ENCODE data around the gene PDIA6. TPM values are rescaled to one million over a fixed set of nuclear protein-coding genes. Genes with fewer than 3 reads are reported as not detected.

PDIA6 gene
- total and polyA plus RNA-seq, 9 of the 15 experiments (the other 6 are each of a cell fraction or from before 2014, with no cell fraction given) = 166 to 268 (median 229) TPM

DNA sequence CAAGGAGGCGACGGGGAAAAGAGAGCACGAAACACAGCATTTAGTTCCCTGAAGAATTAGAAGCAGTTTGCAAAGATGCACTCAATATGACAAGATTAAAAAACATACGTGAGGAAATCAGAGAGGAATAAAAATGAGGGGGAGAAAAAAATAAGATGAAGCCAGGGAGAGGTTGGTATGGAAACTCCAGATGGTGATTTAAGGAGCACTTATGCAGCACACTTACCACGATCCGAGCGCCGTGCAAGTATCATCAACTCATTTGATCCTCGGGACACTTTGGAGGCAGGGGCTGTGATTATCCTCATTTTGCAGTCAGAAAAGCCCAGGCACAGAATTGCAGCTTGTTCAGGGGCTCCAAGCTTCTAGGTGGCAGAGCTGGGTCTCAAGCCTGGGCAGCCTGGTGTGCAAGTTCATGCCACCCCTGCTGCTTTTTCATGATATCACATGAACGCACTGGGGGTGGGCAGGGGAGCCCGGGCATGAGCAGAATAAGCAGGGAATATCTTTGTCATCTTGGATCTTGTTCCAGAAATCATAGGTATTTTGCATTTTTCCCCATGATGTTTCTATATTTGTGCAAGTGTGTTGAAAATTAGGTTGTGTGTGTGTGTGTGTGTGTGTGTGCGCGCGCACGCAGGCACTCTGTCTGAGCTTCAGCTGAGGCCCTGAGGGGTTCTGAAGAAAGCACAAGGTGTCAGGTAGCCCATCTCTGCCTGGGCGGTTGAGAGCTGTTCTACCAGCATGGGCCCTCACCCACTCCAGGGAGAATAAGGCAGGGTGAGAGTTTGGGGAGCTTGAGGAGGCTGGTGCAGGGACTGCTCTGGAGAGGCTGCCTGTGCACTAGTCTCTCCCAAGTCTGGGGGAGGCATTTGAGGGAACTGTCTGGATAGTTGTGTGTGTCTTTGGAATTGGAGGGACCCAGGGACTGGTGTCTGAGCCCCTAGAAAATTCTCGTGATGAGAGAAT is 25.0 kb upstream of the PDIA6 start (continued):
- TF ChIP-seq KLF6 (CRISPR knock-in tag; IDR thresholded peaks at IDR 0.05; ENCODE audit: borderline replicate concordance) = no peak

DNA sequence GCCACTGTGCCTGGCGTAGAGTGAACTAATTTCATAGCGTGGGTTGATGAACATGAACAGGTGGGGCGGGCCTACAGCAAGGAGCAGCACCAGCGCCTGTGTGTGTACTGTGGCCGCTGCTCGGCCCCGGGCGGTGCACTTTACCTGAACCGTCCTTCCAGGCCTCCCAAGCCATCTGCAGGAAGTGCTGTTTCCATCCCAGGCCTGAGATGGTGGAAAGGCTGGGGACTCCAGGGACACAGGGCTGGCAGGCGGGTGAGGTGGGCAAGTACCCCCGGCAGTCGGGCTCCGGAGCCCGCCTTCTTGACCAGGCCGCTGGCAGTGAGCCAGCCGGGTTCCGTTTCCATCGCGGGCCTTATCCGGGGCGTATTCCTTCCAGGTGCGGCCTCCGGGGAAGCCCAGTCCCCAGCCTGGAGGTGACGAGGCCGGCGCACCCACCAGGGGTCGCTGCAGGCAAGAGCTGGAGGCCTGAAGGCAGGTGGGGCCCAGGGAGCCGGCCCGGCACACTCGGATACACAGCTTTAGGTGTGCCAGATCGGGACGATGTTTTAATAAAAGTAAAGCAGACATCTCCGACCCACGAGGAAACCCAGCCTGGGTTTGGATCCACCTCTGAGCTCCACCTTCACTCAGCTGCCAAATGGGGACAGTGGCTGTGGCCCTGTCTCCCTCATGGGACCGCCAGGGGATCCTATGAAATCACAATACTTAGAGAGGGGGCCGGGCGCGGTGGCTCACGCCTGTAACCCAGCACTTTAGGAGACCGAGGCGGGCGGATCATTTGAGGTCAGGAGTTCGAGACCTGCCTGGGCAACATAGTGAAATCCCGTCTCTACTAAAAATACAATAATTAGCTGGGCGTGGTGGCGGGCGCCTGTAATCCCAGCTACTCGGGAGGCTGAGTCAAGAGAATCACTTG is 22.7 kb upstream of the PDIA6 start:
- CTCF ChIA-PET (ENCODE audit: low intra/inter-chr PET ratio) = interaction anchor here (0.5 to 5.7 kb wide), 6 partner anchors 106 to 847 kb away, joined by 3 to 32 read pairs (median 4); no protein-coding TSS in a partner anchor
- Histone ChIP-seq H3K79me2 (ENCODE audit: control insufficient read depth, insufficient read depth, low read length) (no peaks in the 10 kb centered on the region), H3K9me1 (ENCODE audit: control insufficient read depth, insufficient read depth, low read length) (no peaks in the 10 kb centered on the region), H3K27me3 (ENCODE audit: control insufficient read depth in 2 of 2, insufficient read depth in 2 of 2, low read length in 2 of 2) (peaks cover 18 to 56% of the 10 kb centered on the region in 2 experiments), H3K4me2 (ENCODE audit: insufficient read depth, low read length) (no peak overlapping the region), H3K4me1 (replicated peaks in 1 of 2; ENCODE audit: control insufficient read depth in 2 of 2, insufficient read depth in 2 of 2, low read length in 2 of 2) (peaks cover 0 to 13% of the 10 kb centered on the region in 2 experiments; a peak in 3 of 5 replicates), H3K27ac (ENCODE audit: extremely low read depth, low read depth, low read length) (no peak overlapping the region), H3K4me3 (no peak overlapping the region), H3K9me3 (replicated peaks; ENCODE audit: control insufficient read depth, insufficient read depth, low read depth, low read length) (no peaks in the 10 kb centered on the region), H3K36me3 (ENCODE audit: control insufficient read depth, insufficient read depth, low read length) (no peaks in the 10 kb centered on the region), H2AFZ (ENCODE audit: low read depth, low read length) (no peak overlapping the region), H3K9ac (ENCODE audit: insufficient read depth in 1 of 2, low read depth in 2 of 2, low read length in 2 of 2) (no peak overlapping the region), H4K20me1 (replicated peaks; ENCODE audit: control insufficient read depth, insufficient read depth, low read length) (peaks cover 12% of the 10 kb centered on the region)
- FAIRE-seq = peak; percentile 71
- intact Hi-C loops (cut with micrococcal nuclease) (loop anchor here (1.0 to 10.0 kb wide), 2 partner anchors 289 to 579 kb away; no protein-coding TSS in a partner anchor), in situ Hi-C loops (cut with MboI) (loop anchor here (5.0 to 25.0 kb wide), 3 partner anchors 287 to 747 kb away; no protein-coding TSS in a partner anchor)
- BruUV-seq (replicated peaks) = no TSS peak
- POLR2A ChIA-PET = interaction anchor here (0.6 kb wide), 1 partner anchor 857 kb away, joined by 3 read pairs; no protein-coding TSS in a partner anchor
- WGBS (ENCODE audit: insufficient coverage, low coverage, missing lambda C conversion rate) = 12% methylated on average over 40 of the region's 48 CpGs
- ATAC-seq = peak; percentile 94
- peak; percentile 77 to 91 (median 84) for DNase-seq (ENCODE audit: extremely low read depth in 1 of 4, low spot score in 3 of 4)
- TF ChIP-seq KAT8 (IDR thresholded peaks at IDR 0.05; ENCODE audit: low read depth) = no peak
- TF ChIP-seq ZNF561 (CRISPR knock-in tag; conservative IDR thresholded peaks at IDR 0.05) = no peak
- no peak for TF ChIP-seq LARP7 (IDR thresholded peaks at IDR 0.05)
- TF ChIP-seq ARID2 (IDR thresholded peaks at IDR 0.05) = peak; percentile 52; the same call in 1 of the 2 replicates
- no peak for TF ChIP-seq ZC3H11A (IDR thresholded peaks at IDR 0.05; ENCODE audit: low read depth, low read length)
- TF ChIP-seq TRIM24 (IDR thresholded peaks at IDR 0.05) = no peak
- TF ChIP-seq ZNF583 (CRISPR knock-in tag; IDR thresholded peaks at IDR 0.05) = no peak
- peak; percentile 27; the same call in 1 of the 2 replicates for TF ChIP-seq BHLHE40 (IDR thresholded peaks at IDR 0.05; ENCODE audit: low read length)
- no peak for TF ChIP-seq NBN (IDR thresholded peaks at IDR 0.05; ENCODE audit: low read depth)
- TF ChIP-seq SMAD4 (CRISPR knock-in tag; conservative IDR thresholded peaks at IDR 0.05) = no peak
- TF ChIP-seq PYGO2 (tag; IDR thresholded peaks at IDR 0.05) = no peak
- TF ChIP-seq, protein P1, sequence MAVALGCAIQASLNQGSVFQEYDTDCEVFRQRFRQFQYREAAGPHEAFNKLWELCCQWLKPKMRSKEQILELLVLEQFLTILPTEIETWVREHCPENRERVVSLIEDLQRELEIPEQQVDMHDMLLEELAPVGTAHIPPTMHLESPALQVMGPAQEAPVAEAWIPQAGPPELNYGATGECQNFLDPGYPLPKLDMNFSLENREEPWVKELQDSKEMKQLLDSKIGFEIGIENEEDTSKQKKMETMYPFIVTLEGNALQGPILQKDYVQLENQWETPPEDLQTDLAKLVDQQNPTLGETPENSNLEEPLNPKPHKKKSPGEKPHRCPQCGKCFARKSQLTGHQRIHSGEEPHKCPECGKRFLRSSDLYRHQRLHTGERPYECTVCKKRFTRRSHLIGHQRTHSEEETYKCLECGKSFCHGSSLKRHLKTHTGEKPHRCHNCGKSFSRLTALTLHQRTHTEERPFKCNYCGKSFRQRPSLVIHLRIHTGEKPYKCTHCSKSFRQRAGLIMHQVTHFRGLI (CRISPR knock-in tag; IDR thresholded peaks at IDR 0.05) = no peak
- 0 out of 2 replicates have a peak, but pooled peaks have one; percentile 25 for TF ChIP-seq CC2D1A (IDR thresholded peaks at IDR 0.05)
- no peak for TF ChIP-seq DNMT1 (IDR thresholded peaks at IDR 0.05)

All from K562 (cell line).